ENCODE results near the gene PTPRM. TPM values are rescaled to one million over a fixed set of nuclear protein-coding genes. Genes with fewer than 3 reads are reported as not detected.

PTPRM gene
- total and polyA plus RNA-seq, 2 of the 8 experiments (the other 6 are each of a cell fraction or from before 2014, with no cell fraction given), result 4.1 to 7.0 TPM

GRCh38 chr18:8433323-8433722, 866.2 kb downstream of the PTPRM start:
- Histone ChIP-seq H3K9ac (replicated peaks in 1 of 4; ENCODE audit: extremely low read depth in 1 of 4, low read depth in 3 of 4, low read length in 3 of 4) (no peak overlapping the region), H4K5ac (ENCODE audit: insufficient read length, low read depth, low read length) (no peak overlapping the region), H3K36me3 (ENCODE audit: control insufficient read depth in 2 of 4, insufficient read depth in 4 of 4, low read length in 3 of 4) (no peaks in the 10 kb centered on the region), H2BK120ac (replicated peaks; ENCODE audit: low read depth, low read length) (no peak overlapping the region), H3K4me1 (replicated peaks in 1 of 4; ENCODE audit: control insufficient read depth in 3 of 4, insufficient read depth in 4 of 4, low read length in 3 of 4) (no peaks in the 10 kb centered on the region), H4K91ac (replicated peaks; ENCODE audit: insufficient read length, low read length) (no peak overlapping the region), H3K9me3 (ENCODE audit: insufficient read depth in 2 of 2, low read depth in 1 of 2, low read length in 1 of 2) (no peaks in the 10 kb centered on the region), H2BK5ac (ENCODE audit: low read depth, low read length) (no peak overlapping the region), H3K79me2 (ENCODE audit: control insufficient read depth in 1 of 2, insufficient read depth in 2 of 2, low read length in 2 of 2) (no peaks in the 10 kb centered on the region), H3K4me3 (ENCODE audit: extremely low read depth in 1 of 4, insufficient read depth in 2 of 4, low read depth in 3 of 4, low read length in 4 of 4) (no peak overlapping the region), H2AK5ac (ENCODE audit: low read depth, low read length) (no peak overlapping the region), H4K20me1 (replicated peaks in 1 of 2; ENCODE audit: control insufficient read depth in 1 of 2, insufficient read depth in 2 of 2, low read length in 2 of 2) (no peaks in the 10 kb centered on the region), H2AFZ (ENCODE audit: low read length) (no peak overlapping the region), H3K27me3 (replicated peaks in 1 of 4; ENCODE audit: control insufficient read depth in 3 of 4, extremely low read depth in 1 of 4, insufficient read depth in 3 of 4, low read length in 3 of 4) (no peaks in the 10 kb centered on the region), H2BK20ac (ENCODE audit: low read length) (no peak overlapping the region), H3K56ac (replicated peaks; ENCODE audit: insufficient read length, low read depth, low read length) (no peak overlapping the region), H3K79me1 (ENCODE audit: low read depth, low read length) (no peaks in the 10 kb centered on the region), H3K14ac (ENCODE audit: insufficient read length) (no peak overlapping the region), H4K8ac (ENCODE audit: extremely low read depth, insufficient read depth, low read length) (no peak overlapping the region), H3K4ac (replicated peaks; ENCODE audit: insufficient read length, low read depth, low read length) (no peak overlapping the region), H3K27ac (ENCODE audit: low read depth, low read length) (no peak overlapping the region), H3K23me2 (ENCODE audit: low read depth, low read length) (no peaks in the 10 kb centered on the region; the same call in 1 of the 2 replicates), H3K23ac (ENCODE audit: insufficient read length) (no peak overlapping the region), H2BK15ac (ENCODE audit: low read length) (no peak overlapping the region), H2BK12ac (ENCODE audit: low read depth, low read length) (no peak overlapping the region), H3K4me2 (ENCODE audit: insufficient read depth in 1 of 2, low read depth in 2 of 2, low read length in 2 of 2) (no peak overlapping the region), H3K18ac (ENCODE audit: extremely low read depth, low read length) (no peak overlapping the region)
- CTCF ChIA-PET (ENCODE audit: partially characterized antibody), result interaction anchor here (2.0 kb wide), 1 partner anchor 17 kb away, joined by 4 read pairs; no protein-coding TSS in a partner anchor
- WGBS, 2 experiments (ENCODE audit: extremely low coverage in 1 of 2, insufficient coverage in 1 of 2, insufficient read length in 1 of 2, insufficient replicate concordance in 2 of 2, low coverage in 1 of 2, low lambda C conversion rate in 2 of 2, missing lambda C conversion rate in 1 of 2), result 87% methylated on average over 15 of the region's 15 CpGs; no CpG with 5 or more reads in 1 of the 2 experiments
- FAIRE-seq (no peak), DNase-seq (ENCODE audit: low read depth in 1 of 2, low spot score in 2 of 2) (no peak)
- POLR2A ChIA-PET (ENCODE audit: partially characterized antibody), result no interaction called here
- TF ChIP-seq EZH2 (IDR thresholded peaks at IDR 0.05; ENCODE audit: low read depth, low read length, severe bottlenecking) (no peak), MAFK (IDR thresholded peaks at IDR 0.05; ENCODE audit: low read depth, low read length) (no peak), EP300 (IDR thresholded peaks at IDR 0.05; ENCODE audit: borderline replicate concordance in 1 of 2, low read depth in 2 of 2, low read length in 2 of 2) (no peak), POU5F1 (IDR thresholded peaks at IDR 0.05; ENCODE audit: low read depth, low read length) (no peak), SIN3A (conservative IDR thresholded peaks at IDR 0.05 in 1 of 2, IDR thresholded peaks at IDR 0.05 in 1 of 2; ENCODE audit: low read depth in 1 of 2, low read length in 2 of 2) (no peak), CBX8 (IDR thresholded peaks at IDR 0.05; ENCODE audit: borderline replicate concordance, low read depth, low read length) (no peak), RAD21 (IDR thresholded peaks at IDR 0.05 in 1 of 2, conservative IDR thresholded peaks at IDR 0.05 in 1 of 2; ENCODE audit: low read depth in 2 of 2, low read length in 2 of 2) (no peak), SP4 (IDR thresholded peaks at IDR 0.05; ENCODE audit: low read length) (no peak)
